GM21528 (cell line): ENCODE results near the gene MS4A4A.
"Not testable (repeated sequence)": the region's sequence is repeated elsewhere in the genome, so short reads cannot be mapped to it uniquely, and the experiment has no call there.

ENCODE experiments used
- ATAC-seq: cut with Tn5 transposase; IDR thresholded peaks from one replicate; pipeline ENCODE4 v1.9.1; 2021; ENCODE audit warnings: mild to moderate bottlenecking, moderate library complexity; ENCODE audit not compliant: unreplicated experiment, low FRiP score

MS4A4A gene

DNA sequence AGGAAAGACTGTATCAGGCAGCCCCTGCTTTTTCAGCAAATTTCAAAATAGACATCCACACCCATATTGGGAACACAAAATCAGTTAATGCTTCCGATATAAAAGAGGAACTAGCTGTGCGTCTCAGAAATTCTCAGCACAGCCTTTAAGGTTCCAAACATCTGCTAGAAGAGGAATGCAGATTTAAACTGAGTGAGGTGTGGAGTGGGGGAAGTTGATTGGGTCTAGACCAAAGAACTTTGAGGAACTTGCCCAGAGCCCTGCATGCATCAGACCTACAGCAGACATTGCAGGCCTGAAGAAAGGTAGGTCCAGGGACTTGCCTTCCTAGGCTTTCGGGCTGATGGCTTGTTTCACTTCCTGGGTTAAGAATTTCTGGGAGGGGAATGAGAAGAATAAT is at the start of gene MS4A4A:
MS4A4A (plus strand) TSS at position 255 of the 400 bp plus-strand sequence; CDS start at position 265, 10 bp downstream.
- no peak for ATAC-seq

DNA sequence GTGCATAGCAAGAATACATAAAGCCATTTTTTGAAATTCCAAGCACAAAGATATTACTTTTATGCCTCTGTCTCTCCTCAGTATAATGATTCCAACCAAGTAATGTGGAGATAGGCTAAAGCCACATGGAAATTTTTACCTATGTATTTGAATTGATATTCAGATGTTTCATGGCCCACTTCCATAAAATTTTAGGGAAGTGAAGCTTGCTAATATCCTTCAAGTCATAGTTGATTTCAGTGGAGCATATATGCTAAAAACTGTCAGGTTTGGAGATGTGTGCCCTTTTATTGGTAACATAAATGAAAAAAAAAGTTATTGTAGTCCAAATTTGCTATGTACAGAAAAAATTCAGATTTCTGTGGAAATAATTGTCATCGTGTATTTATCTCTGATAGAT is 49.8 kb upstream of the MS4A4A start:
- no peak for ATAC-seq

DNA sequence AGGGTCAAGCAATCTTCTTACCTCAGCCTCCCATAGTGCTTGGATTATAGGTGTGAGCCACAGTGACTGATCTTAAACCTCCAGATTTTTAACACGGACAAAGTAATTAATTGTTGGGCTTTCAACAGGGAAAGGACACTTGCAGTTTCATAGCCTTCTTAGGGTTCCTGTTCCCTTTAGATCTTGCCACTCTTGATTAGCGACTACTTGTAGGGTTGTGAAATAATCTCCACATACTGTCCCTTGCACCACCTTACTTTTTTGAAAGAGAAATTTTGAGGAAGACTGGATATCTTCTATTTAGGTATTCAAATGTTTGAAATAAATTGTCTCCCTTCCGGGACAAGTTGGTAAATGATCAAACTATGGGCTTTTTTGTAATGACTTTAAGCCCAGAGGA is 45.1 kb upstream of the MS4A4A start:
- ATAC-seq: no peak

DNA sequence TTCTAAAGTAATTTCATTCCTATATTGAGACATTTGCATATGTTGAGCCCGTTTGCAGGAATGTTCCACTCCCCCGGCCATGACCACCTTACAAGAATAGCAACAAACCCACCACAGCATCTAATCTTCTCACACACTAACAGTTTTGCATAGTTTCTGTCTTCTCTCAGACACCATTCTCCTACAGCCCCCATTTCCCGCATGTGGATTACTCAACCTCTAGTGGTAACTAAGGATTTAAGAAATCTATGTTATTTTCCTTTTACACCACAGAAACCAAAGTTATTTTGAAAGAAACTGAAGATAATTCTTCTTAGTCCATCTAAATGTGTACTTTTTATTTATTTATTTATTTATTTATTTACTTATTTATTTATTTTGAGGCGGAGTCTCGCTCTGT is 39.8 kb upstream of the MS4A4A start:
- no peak for ATAC-seq

DNA sequence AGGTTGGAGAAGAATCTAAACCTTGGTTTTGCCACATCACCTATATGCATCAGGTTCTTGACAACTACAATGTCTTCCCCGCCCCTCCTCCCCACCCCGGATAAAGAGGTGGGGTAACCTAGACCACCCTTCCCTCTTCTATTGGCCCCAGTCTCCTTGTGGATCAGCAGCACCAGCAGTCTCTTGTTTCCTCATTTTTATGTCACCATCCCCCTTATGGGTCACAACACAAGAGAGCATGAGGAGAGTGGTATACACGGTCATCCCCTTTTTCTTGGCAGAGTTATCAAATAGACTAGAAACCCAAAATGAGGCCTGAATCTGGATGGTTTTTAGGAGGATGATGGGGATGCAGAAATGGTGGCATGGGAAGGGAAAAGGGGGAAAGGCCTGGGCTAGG is 38.7 kb upstream of the MS4A4A start:
- ATAC-seq: no peak

DNA sequence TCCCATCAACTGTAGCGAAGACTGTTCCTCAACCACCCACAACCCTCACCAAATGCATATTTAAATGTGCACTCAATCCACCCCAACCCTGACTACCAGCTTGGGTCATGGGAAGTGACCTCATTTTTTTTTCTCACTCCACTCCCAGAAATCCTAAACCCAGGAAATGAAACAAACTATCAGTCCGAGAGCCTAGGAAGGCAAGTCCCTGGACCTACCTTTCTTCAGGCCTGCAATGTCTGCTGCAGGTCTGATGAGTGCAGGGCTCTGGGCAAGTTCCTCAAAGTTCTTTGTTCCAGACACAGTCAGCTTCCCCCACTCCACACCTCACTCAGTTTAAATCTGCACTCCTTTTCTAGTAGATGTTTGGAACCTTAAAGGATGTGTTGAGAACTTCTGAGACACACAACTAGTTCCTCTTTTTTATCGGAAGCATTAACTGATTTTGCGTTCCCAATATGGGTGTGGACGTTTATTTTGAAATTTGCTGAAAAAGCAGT is 37.7 kb upstream of the MS4A4A start, which contains the start of gene MS4A4E:
MS4A4E (minus strand) TSS at position 398 of the 500 bp plus-strand sequence. CDS start 13,082 bp downstream, outside the sequence.
- no peak for ATAC-seq

DNA sequence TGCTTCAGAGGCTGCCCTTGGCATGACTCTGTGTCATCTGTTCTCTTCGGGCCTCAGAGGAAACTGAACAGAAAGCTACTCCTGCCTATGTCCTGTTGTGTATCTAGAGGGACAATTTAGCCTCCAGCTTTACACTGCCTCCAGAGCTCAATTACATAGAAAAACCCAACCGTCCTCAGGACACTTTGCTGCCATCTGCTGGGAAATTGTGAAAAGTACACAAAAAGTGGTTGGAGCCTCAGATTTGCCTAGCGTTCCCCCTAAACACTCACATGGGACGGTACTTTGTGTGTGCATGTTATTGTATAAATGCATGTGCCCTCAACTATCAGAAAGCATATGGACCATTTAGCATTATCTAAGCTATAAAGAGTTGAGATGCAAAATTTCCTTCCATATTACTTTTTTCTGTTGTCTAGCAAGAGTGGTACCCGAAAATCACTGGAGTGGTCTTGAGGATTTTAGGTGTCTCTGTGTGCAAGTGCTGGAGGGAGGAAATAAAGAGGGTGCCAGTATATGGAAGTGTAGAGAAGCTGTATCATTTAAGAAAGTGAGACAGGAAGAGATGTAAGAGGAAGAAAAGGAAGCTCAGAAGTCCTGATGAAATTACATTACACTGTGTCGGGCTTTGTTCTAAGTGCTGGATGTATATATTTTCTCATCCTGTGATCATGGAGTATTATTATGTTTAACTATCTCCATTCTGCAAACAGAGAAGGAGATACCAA is 28.8 kb upstream of the MS4A4A start:
- no peak for ATAC-seq

DNA sequence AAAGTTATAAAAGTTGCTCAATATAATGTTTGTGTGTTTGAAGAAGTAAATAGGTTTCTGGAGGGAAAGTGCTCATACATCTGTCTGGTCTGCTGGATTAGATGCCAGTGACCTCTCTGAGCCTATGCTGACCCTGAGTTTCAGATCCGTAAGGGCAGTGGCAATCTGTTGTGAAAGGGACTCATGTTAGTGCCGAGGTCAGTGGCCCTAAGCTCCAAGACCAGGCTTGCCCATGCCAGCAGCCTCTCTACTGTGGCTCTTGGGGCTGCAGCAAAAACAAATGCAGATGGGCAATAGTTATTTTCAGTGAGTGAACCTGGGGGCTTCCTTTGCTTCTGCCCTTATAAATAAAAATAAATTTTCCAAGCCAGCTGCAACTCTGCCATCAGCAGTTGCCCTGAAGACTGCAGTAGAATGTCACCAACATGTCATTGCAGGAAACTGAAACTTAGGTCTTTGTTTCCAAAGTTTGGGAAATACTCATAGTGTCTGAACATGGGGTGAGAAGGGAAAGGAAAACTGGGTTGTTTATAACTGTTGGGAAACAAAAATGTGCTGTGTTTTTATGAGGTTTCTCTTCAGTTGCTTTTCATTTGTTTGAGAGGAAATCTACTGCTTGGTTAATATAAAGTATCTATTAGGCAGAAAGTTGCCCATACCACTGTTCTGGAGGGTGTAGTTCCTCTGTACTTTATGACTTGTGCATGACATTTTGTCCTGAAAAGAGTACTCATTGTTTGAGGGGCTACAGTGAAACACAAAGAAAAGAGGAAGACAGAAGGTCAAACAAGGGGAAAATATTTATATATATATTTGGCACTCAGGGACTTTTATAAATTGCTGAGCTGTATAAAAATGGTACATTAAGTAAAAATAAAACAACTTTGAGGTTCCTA is 28.0 kb upstream of the MS4A4A start:
- ATAC-seq: no peak

DNA sequence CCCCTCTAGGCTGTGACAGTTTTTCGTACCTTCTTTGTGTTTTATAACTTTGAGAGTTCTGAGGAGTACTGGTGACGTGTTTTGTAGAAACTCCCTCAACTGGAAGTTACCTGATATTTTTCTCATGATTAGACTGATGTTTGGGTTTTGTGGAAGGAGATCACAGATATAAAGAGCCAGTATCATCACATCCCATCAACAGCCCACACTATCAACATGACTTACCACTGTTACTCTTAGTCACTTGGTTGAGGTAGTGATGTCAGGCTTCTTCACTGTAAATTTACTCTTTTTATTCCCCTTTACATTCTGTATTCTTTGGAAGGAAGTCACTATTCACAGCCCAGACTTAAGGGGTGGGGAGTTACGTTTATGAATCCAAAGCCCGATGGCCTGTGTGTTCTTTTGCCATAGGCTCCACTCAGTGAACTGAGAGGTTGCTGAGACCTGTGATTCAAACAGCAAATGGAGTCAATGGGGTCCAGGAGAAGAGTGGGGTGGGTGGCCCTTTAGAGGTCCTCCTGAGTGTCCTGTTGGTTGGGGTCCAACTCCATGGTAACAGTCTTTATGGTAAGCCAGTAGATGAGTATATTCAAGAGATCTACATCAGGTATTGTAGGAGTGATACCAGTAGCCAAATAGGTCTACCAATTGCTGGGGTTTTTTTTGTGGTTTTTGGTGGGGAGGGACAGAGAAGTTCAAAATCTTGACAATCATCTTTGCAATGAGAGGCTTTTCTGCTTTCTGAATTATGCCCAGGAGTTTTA is 22.3 kb upstream of the MS4A4A start:
- ATAC-seq: no peak

DNA sequence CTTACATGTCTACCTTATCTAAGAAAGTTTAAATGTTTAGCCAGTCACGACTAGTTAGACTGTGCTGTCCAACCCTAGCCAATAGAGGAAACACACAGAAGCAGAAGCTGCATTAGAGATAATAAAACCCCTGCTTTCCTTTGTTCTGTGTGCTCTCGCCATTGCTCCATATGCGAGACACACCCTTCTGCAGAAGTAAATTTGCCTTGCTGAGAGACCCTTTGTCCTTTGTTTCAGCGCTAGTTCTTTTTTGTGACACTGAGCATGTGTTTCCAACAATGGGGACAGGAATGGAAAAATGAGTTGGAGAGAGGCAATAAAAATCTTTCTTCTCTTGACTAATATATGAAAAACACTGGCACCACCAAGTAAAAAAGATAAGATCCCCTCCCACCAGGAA is 19.5 kb upstream of the MS4A4A start:
- ATAC-seq: no peak

DNA sequence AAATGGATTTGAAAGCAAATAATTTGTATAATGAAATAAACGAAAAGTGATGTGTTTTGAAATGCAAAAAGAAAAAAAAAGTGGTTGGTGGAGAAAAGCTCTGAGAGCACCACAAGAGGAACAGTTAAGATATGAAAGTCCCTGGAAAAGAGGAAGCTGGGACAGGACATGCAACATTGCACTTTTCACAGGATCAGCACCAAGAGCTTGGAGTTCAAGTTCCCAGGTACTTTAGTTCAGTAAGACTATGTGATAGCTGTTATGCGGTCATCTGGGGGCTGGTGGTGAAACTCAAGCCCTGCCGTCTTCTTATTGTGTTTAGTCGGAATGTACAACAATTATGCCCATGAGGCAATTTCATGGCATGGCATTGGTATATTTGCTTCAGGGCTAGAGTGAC is 17.1 kb upstream of the MS4A4A start:
- no peak for ATAC-seq

DNA sequence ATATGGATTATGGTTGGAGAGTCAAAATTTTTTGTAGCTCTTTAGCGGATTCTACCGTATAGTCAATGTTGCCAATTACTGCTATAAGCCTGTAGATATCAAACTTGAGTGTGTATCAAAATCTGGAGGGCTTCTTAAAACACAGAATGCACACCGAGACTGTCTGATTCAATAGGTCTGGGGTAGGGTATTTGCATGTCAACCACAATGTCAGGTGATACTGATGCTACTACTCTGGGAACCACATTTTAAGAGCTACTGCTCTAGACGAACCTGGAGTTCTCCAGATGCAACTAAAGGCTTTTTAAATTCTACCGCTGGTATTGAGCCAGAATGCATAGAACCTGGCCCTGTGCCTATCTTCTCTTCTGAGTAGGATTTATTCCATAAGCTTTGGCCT is 15.8 kb upstream of the MS4A4A start:
- ATAC-seq: no peak

DNA sequence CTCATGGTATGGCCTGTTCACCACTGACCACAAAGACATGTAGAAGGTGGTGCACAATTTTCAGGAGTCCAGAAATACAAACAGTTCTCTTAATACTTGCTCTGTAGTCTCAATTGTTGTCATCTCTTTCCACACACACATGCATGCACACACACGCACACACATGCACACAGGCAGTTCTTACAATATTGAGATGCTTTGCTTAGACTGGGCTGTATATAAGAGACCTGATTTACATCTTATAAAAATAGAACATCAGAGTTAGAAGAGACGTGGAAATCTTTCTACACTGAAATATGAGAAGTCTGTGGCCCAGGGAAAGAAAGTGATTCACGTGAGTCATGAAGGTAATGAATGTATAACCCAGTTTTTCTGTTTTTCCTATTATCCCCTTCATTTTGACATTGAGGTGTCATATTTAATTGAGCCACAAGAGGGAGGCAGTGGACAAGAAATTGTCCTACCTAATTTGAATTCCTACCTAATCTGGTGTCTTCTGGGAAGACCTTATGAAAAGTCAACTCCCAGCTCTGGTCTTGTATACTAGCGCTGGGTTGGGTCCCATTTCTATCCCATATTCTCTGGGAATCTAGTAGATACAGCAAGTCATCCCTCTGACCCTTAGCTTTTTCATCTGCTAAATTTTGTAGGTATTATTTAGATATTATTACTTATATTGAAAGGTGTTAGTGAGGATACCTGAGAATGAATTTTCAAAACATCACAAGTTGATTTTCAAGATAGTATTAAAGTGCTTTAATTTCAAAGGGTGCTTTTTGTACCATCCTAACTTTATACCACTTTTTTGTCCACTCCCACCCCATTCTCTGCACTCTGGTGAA is 14.9 kb upstream of the MS4A4A start:
- ATAC-seq: no peak

DNA sequence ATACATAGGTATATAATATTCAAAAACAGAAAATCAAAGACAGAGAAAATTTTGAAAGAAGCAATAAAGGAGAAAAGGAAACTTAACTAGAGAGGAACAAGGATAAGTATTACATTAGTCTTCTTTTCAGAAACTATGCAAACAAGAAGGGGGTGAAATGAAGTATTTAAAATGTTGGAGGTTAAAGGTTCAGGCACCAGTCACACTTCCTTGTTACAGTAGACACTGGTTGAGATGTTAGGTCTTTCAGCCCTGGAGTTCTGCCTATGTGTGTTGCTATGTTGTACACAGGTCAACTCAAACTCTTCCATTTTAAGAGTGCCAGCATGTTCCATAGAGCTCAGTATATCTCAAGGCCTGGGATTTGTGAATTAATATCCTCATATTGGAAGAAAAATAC is 6.0 kb upstream of the MS4A4A start:
- no peak for ATAC-seq

DNA sequence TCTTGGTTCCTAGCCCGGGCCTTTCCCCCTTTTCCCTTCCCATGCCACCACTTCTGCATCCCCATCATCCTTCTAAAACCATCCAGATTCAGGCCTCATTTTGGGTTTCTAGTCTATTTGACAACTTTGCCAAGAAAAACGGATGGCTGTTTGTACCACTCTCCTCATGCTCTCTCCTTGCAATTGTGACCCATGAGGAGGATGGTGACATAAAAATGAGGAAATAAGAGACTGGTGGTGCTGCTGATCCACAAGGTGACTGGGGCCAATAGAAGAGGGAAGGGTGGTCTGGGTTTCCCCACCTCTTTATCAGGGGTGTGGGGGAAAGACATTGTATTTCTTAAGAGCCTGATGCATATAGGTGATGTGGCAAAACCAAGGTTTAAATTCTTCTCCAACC is 1.0 kb downstream of the MS4A4A start:
- no peak for ATAC-seq

DNA sequence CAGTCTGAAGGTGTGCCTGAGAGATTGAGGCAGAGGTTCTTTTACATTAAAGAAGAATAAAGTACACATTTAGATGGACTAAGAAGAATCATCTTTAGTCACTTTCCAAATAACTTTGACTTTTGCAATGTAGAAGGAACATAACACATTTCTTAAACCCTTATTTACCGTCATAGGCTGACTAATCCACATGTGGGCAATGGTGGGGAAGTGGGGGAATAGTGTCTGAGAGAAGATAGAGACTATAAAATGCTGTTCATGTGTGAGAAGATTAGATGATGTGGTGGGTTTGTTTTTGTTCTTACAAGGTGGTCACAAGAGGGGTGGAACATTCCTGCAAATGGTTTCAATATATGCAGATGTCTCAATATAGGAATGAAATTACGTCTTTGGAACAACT is 1.8 kb downstream of the MS4A4A start:
- ATAC-seq: no peak

DNA sequence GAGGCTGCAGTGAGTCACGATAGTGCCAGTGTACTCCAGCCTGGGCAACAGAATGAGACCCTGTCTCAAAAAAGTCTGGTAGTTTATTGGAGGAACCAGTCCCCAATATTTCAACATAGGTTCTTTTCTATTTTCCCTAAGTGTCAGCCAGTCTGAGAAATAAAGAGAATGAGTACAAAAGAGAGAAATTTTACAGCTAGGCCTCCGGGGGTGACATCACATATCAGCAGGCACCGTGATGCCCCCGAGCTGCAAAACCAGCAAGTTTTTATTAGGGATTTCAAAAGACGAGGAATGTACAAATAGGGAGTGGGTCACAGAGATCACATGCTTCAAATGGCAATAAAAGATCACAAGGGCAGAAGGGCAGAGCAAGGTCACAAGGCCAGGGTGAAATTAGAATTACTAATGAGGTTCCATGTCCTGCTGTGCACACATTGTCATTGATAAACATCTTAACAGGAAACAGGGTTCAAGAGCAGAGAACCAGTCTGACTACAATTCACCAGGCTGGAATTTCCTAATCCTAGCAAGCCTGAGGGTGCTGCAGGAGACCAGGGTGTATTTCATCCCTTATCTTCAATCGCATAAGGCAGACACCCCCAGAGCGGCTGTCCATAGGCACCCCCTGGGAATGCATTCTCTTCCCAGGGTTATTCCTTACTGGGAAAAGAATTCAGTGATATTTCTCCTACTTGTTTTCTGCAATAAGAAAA is 5.1 kb downstream of the MS4A4A start:
- not testable (repeated sequence) for ATAC-seq

DNA sequence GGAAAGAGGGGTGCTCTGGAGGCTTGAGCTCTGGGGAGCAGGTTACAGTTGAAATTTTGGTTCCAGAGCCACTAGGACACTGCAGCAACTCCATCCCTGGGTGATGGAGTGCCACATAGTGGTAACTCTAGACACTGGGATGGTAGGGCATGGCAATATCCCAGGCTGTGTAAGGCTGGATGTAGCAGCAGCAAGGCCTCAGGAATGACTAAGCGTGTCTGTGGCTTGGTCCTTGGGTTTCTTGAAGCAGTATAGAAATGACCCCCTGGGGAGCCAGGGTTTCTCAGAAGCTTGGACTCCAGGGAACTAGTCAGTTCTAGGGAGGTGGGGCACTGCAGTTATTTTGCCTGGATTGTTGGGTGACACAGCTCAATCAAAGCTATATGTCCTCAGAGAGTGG is 8.1 kb downstream of the MS4A4A start:
- no peak for ATAC-seq

DNA sequence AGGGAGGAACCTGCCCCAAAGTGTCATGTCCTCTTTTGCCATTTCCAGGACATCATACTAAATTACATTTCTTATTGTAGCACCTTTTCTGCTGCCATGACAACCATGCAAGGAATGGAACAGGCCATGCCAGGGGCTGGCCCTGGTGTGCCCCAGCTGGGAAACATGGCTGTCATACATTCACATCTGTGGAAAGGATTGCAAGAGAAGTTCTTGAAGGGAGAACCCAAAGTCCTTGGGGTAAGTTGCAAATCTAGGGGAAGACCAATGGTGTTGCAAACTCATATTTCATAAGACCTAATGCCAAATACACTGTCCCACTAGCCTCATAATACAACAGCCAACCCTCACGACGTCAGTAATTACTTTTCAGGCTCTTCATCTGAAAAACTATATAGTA is 11.7 kb downstream of the MS4A4A start:
- no peak for ATAC-seq
